ENCODE data around the gene ETV6. TPM values are rescaled to one million over a fixed set of nuclear protein-coding genes. Genes with fewer than 3 reads are reported as not detected.

Gene ETV6
- total RNA-seq, 6 experiments from 2014 or later: 7.2 to 28.3 (median 11.0) TPM

DNA sequence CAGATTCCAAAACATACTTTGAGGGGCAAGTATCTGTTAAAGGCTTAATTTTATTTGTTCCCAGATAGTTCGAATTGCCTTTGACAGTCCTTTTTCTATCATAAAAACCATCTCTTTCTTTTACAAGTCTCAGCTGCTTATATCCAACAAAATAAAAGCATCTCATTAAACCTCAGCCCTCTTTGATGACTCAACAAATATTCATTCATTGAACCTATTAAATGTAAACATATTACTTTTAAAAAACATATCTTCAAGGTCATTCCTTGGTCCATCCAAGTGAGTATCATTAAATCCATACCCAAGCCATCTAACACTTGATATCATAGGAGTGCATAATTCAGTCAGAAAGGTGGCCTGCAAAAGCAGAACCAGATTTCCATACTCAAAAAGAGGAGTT lies 266.6 kb downstream of the ETV6 start:
- Histone ChIP-seq H3K27me3 (no peaks in the 10 kb centered on the region), H3K36me3 (no peaks in the 10 kb centered on the region), H3K4me3 (no peak overlapping the region), H3K9me3 (no peaks in the 10 kb centered on the region), H3K4me1 (no peaks in the 10 kb centered on the region), H3K27ac (no peak overlapping the region)
- intact Hi-C loops (cut with DNase I): no loop called here
- 69% methylated on average over 1 of the region's 1 CpG for WGBS (ENCODE audit: insufficient coverage, low coverage, low lambda C conversion rate, missing lambda C conversion rate)
- TF ChIP-seq, protein P1, sequence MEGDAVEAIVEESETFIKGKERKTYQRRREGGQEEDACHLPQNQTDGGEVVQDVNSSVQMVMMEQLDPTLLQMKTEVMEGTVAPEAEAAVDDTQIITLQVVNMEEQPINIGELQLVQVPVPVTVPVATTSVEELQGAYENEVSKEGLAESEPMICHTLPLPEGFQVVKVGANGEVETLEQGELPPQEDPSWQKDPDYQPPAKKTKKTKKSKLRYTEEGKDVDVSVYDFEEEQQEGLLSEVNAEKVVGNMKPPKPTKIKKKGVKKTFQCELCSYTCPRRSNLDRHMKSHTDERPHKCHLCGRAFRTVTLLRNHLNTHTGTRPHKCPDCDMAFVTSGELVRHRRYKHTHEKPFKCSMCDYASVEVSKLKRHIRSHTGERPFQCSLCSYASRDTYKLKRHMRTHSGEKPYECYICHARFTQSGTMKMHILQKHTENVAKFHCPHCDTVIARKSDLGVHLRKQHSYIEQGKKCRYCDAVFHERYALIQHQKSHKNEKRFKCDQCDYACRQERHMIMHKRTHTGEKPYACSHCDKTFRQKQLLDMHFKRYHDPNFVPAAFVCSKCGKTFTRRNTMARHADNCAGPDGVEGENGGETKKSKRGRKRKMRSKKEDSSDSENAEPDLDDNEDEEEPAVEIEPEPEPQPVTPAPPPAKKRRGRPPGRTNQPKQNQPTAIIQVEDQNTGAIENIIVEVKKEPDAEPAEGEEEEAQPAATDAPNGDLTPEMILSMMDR (IDR thresholded peaks at IDR 0.05): no peak
- TF ChIP-seq POLR2A (IDR thresholded peaks at IDR 0.05): no peak
- ATAC-seq: no peak
- no peak for DNase-seq

DNA sequence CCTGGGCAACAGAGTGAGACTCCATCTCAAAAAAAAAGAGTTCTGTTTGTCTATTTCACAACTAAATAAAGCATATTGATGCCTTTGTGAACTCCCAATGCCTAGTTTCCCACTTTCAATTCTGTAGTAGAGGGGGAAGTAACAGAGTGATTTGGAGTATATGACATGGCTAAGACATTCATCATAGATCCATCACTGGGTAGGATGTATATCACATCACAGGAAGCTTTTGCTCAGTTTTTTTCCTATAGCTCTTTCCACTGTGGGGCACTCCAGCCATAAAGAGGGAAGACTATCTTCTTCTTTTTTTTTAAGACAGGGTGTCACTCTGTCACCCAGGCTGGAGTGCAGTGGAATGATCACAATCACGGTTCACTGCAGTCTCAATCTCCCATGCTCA lies 267.3 kb downstream of the ETV6 start:
- ATAC-seq (no peak), DNase-seq (no peak)
- WGBS (ENCODE audit: insufficient coverage, low coverage, low lambda C conversion rate, missing lambda C conversion rate): 43% methylated on average over 1 of the region's 1 CpG
- no peak overlapping the region for H3K27ac ChIP-seq
- intact Hi-C loops (cut with DNase I): no loop called here
- H3K4me1 ChIP-seq: no peaks in the 10 kb centered on the region
- H3K4me3 ChIP-seq: no peak overlapping the region
- no peaks in the 10 kb centered on the region for H3K36me3 ChIP-seq
- no peaks in the 10 kb centered on the region for H3K9me3 ChIP-seq
- H3K27me3 ChIP-seq: no peaks in the 10 kb centered on the region
- TF ChIP-seq POLR2A (IDR thresholded peaks at IDR 0.05): no peak
- TF ChIP-seq, protein P1 (IDR thresholded peaks at IDR 0.05): no peak

DNA sequence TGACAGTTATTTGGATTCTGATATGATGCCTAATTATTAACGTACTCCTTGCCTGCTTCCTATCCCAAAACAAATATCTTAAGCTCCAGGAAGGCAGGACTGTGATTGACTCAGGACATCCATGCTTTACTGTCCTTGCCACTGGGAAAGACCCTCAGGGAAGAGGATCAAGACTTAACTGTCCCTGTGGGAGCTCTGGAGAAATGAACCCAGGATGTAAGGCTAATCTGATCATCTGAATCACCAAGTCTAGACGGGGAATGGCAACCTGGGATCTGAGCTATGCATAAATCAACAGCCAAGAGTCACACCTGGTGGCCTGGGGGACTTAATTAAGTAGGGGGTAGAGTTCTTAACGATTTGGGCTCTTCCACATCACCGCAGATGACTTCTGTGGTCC lies 268.0 kb downstream of the ETV6 start:
- H3K4me1 ChIP-seq: no peaks in the 10 kb centered on the region
- DNase-seq (no peak), ATAC-seq (no peak)
- no peak overlapping the region for H3K4me3 ChIP-seq
- intact Hi-C loops (cut with DNase I): no loop called here
- H3K36me3 ChIP-seq: no peaks in the 10 kb centered on the region
- H3K9me3 ChIP-seq: no peaks in the 10 kb centered on the region
- no peaks in the 10 kb centered on the region for H3K27me3 ChIP-seq
- 62% methylated on average over 4 of the region's 4 CpGs for WGBS (ENCODE audit: insufficient coverage, low coverage, low lambda C conversion rate, missing lambda C conversion rate)
- TF ChIP-seq POLR2A (IDR thresholded peaks at IDR 0.05): no peak
- TF ChIP-seq, protein P1 (IDR thresholded peaks at IDR 0.05): no peak
- no peak overlapping the region for H3K27ac ChIP-seq

DNA sequence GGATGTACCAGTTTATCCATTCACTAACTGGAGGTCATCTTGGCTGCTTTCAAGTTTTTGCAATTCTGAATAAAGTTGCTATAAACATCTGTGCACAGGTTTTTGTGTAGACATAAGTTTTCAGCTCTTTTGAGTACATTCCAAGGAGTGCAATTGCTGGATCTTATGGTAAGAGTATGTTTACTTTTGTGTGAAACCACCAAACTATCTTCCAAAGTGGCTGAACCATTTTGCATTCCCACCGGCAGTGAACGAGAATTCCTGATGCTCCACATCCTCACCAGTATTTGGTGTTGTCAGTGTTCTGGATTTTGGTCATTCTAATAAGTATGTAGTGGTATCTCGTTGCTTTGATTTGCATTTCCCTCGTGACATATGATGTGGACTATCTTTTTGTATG lies 270.8 kb downstream of the ETV6 start:
- ATAC-seq: no peak
- Histone ChIP-seq H3K27me3 (no peaks in the 10 kb centered on the region), H3K9me3 (no peaks in the 10 kb centered on the region), H3K4me1 (no peaks in the 10 kb centered on the region), H3K36me3 (no peaks in the 10 kb centered on the region), H3K4me3 (no peak overlapping the region), H3K27ac (no peak overlapping the region)
- TF ChIP-seq, protein P1 (IDR thresholded peaks at IDR 0.05): no peak
- no peak for TF ChIP-seq POLR2A (IDR thresholded peaks at IDR 0.05)
- DNase-seq: no peak
- WGBS (ENCODE audit: insufficient coverage, low coverage, low lambda C conversion rate, missing lambda C conversion rate): 53% methylated on average over 4 of the region's 4 CpGs
- intact Hi-C loops (cut with DNase I): no loop called here

DNA sequence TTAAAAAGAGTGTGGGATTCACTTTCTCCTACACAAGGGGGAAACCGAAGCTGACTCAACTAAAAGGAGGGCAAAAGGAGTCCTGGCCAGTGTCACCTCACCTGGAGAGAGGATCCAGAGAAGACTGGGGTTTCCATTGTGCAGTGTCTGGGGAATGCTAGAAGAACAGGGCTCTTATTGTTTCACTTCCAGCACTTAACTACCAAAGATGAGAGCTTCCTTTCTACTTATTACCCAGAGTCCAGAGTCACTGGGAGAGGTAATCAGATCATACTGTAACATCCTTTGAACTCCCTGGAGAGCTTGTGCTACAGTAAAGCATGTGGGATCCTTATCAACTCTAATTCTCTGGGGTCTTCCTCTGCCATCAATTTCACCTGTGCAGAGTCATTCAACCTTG lies 272.9 kb downstream of the ETV6 start:
- Histone ChIP-seq H3K27me3 (no peaks in the 10 kb centered on the region), H3K27ac (no peak overlapping the region), H3K4me3 (no peak overlapping the region), H3K4me1 (no peaks in the 10 kb centered on the region), H3K36me3 (no peaks in the 10 kb centered on the region), H3K9me3 (no peaks in the 10 kb centered on the region)
- TF ChIP-seq, protein P1 (IDR thresholded peaks at IDR 0.05): no peak
- DNase-seq (no peak), ATAC-seq (no peak)
- 17% methylated on average over 1 of the region's 1 CpG for WGBS (ENCODE audit: insufficient coverage, low coverage, low lambda C conversion rate, missing lambda C conversion rate)
- intact Hi-C loops (cut with DNase I): no loop called here

Data from right lobe of liver (tissue), 6 donors.